DMS153 treated with DMSO at 0.1 percent for 48 hours (cell line): ENCODE data around the gene FAM210B.
"Not testable (repeated sequence)": the region's sequence is repeated elsewhere in the genome, so short reads cannot be mapped to it uniquely, and the experiment has no call there.

Experiments
- DNase-seq: peaks from one replicate; lab custom pipeline; 2025; ENCODE audit not compliant: unreplicated experiment; lab: John Stamatoyannopoulos, UW

The FAM210B gene

GRCh38 chr20:56360133-56360907, 1.5 kb downstream of the FAM210B start:
- DNase-seq, result no peak

- no peak for DNase-seq
These were observed 2.1 kb downstream of the FAM210B start for GRCh38 chr20:56360908-56361205.

GRCh38 chr20:56361900-56362299, 3.1 kb downstream of the FAM210B start:
- no peak for DNase-seq

GRCh38 chr20:56362833-56363413, 4.1 kb downstream of the FAM210B start:
- DNase-seq, result no peak

GRCh38 chr20:56363491-56363890, 4.7 kb downstream of the FAM210B start:
- DNase-seq, result no peak

- no peak for DNase-seq
These were observed 9.8 kb downstream of the FAM210B start for GRCh38 chr20:56368351-56369134.

GRCh38 chr20:56369179-56369578, 10.4 kb downstream of the FAM210B start:
- DNase-seq, result no peak

GRCh38 chr20:56371977-56372376, 13.2 kb downstream of the FAM210B start:
- DNase-seq, result no peak

- DNase-seq, result no peak
These were observed 14.1 kb downstream of the FAM210B start for GRCh38 chr20:56372850-56373249.

GRCh38 chr20:56373942-56374341, 15.2 kb downstream of the FAM210B start:
- DNase-seq, result no peak

GRCh38 chr20:56376331-56376730, 17.6 kb downstream of the FAM210B start:
- DNase-seq, result no peak

- no peak for DNase-seq
These were observed 19.6 kb downstream of the FAM210B start for GRCh38 chr20:56378386-56378785.

GRCh38 chr20:56380375-56380774, 21.6 kb downstream of the FAM210B start:
- DNase-seq, result no peak

GRCh38 chr20:56381501-56381900, 22.7 kb downstream of the FAM210B start:
- no peak for DNase-seq

GRCh38 chr20:56382696-56383095, 23.9 kb downstream of the FAM210B start:
- no peak for DNase-seq

- no peak for DNase-seq
These were observed 24.6 kb downstream of the FAM210B start for GRCh38 chr20:56383334-56383733.

GRCh38 chr20:56385130-56385529, 26.4 kb downstream of the FAM210B start:
- no peak for DNase-seq

- DNase-seq, result no peak
These were observed 27.4 kb downstream of the FAM210B start for GRCh38 chr20:56386219-56386618.

GRCh38 chr20:56388882-56389281, 30.1 kb downstream of the FAM210B start:
- no peak for DNase-seq

GRCh38 chr20:56389807-56390206, 31.0 kb downstream of the FAM210B start:
- no peak for DNase-seq

GRCh38 chr20:56390396-56390795, 31.6 kb downstream of the FAM210B start:
- DNase-seq, result not testable (repeated sequence)

GRCh38 chr20:56391037-56391436, 32.3 kb downstream of the FAM210B start:
- DNase-seq, result no peak
